ENCODE measurements around the gene BCL6B.

Gene BCL6B

GRCh38 chr17:7019839-7020519 is 2.9 kb upstream of the BCL6B start:
- Histone ChIP-seq H3K4me1 (ENCODE audit: insufficient read depth, low read length) (peaks cover 47% of the 10 kb centered on the region), H4K20me1 (ENCODE audit: insufficient read depth, low read length) (no peaks in the 10 kb centered on the region), H3K4me2 (ENCODE audit: insufficient read depth, low read length) (no peak overlapping the region), H3K27me3 (ENCODE audit: insufficient read depth, low read length, poor library complexity) (no peaks in the 10 kb centered on the region), H3K9ac (ENCODE audit: low read depth, low read length) (no peak overlapping the region), H3K27ac (ENCODE audit: low read length) (no peak overlapping the region), H2AFZ (ENCODE audit: low read depth, low read length) (no peak overlapping the region), H3K79me2 (ENCODE audit: insufficient read depth, low read length) (peaks cover 10% of the 10 kb centered on the region; the same call in 1 of the 2 replicates), H3K36me3 (ENCODE audit: insufficient read depth, low read length) (peaks cover 18% of the 10 kb centered on the region), H3K9me3 (ENCODE audit: insufficient read depth, low read length, severe bottlenecking) (no peaks in the 10 kb centered on the region), H3K4me3 (ENCODE audit: low read depth in 1 of 2, low read length in 2 of 2) (no peak overlapping the region)
- DNase-seq (no peak), ATAC-seq (ENCODE audit: insufficient read depth, low read depth) (no peak)
- no peak for TF ChIP-seq EZH2 (IDR thresholded peaks at IDR 0.05; ENCODE audit: borderline replicate concordance, low read depth, low read length, severe bottlenecking)
- TF ChIP-seq CTCF (IDR thresholded peaks at IDR 0.05; ENCODE audit: borderline replicate concordance, extremely low read depth, low read length, poor library complexity, severe bottlenecking) = no peak

GRCh38 chr17:7020894-7021664 is 1.8 kb upstream of the BCL6B start:
- no peaks in the 10 kb centered on the region for H3K9me3 ChIP-seq (ENCODE audit: insufficient read depth, low read length, severe bottlenecking)
- no peaks in the 10 kb centered on the region for H3K27me3 ChIP-seq (ENCODE audit: insufficient read depth, low read length, poor library complexity)
- H3K4me1 ChIP-seq (ENCODE audit: insufficient read depth, low read length) = peaks cover 36% of the 10 kb centered on the region
- peaks cover 8% of the 10 kb centered on the region; the same call in 1 of the 2 replicates for H3K79me2 ChIP-seq (ENCODE audit: insufficient read depth, low read length)
- TF ChIP-seq EZH2 (IDR thresholded peaks at IDR 0.05; ENCODE audit: borderline replicate concordance, low read depth, low read length, severe bottlenecking) (no peak), CTCF (IDR thresholded peaks at IDR 0.05; ENCODE audit: borderline replicate concordance, extremely low read depth, low read length, poor library complexity, severe bottlenecking) (no peak)
- no peak overlapping the region for H3K27ac ChIP-seq (ENCODE audit: low read length)
- 0 out of 2 replicates have a peak overlapping the region, but pooled peaks have one; percentile 73 for H2AFZ ChIP-seq (ENCODE audit: low read depth, low read length)
- H3K4me3 ChIP-seq (ENCODE audit: low read depth in 1 of 2, low read length in 2 of 2) = no peak overlapping the region
- peaks cover 18% of the 10 kb centered on the region for H3K36me3 ChIP-seq (ENCODE audit: insufficient read depth, low read length)
- H3K4me2 ChIP-seq (ENCODE audit: insufficient read depth, low read length) = no peak overlapping the region; the same call in 1 of the 2 replicates
- no peaks in the 10 kb centered on the region for H4K20me1 ChIP-seq (ENCODE audit: insufficient read depth, low read length)
- ATAC-seq (ENCODE audit: insufficient read depth, low read depth) (no peak), DNase-seq (no peak)
- peak overlapping the region; percentile 35 for H3K9ac ChIP-seq (ENCODE audit: low read depth, low read length)

GRCh38 chr17:7021993-7022778 is 664 bp upstream of the BCL6B start:
- Histone ChIP-seq H3K9me3 (ENCODE audit: insufficient read depth, low read length, severe bottlenecking) (no peaks in the 10 kb centered on the region), H3K36me3 (ENCODE audit: insufficient read depth, low read length) (peaks cover 9% of the 10 kb centered on the region), H3K4me3 (ENCODE audit: low read depth in 1 of 2, low read length in 2 of 2) (peak overlapping the region in 1 of 2 experiments; percentile 44; a peak in 1 of 4 replicates), H3K9ac (ENCODE audit: low read depth, low read length) (peak overlapping the region; percentile 35), H3K4me2 (ENCODE audit: insufficient read depth, low read length) (peak overlapping the region; percentile 61), H3K27me3 (ENCODE audit: insufficient read depth, low read length, poor library complexity) (no peaks in the 10 kb centered on the region), H3K79me2 (ENCODE audit: insufficient read depth, low read length) (no peaks in the 10 kb centered on the region), H3K27ac (ENCODE audit: low read length) (no peak overlapping the region), H4K20me1 (ENCODE audit: insufficient read depth, low read length) (no peaks in the 10 kb centered on the region), H3K4me1 (ENCODE audit: insufficient read depth, low read length) (peaks cover 25% of the 10 kb centered on the region), H2AFZ (ENCODE audit: low read depth, low read length) (peak overlapping the region; percentile 73)
- TF ChIP-seq CTCF (IDR thresholded peaks at IDR 0.05; ENCODE audit: borderline replicate concordance, extremely low read depth, low read length, poor library complexity, severe bottlenecking) (peak; percentile 94), EZH2 (IDR thresholded peaks at IDR 0.05; ENCODE audit: borderline replicate concordance, low read depth, low read length, severe bottlenecking) (no peak)
- peak; percentile 92 for ATAC-seq (ENCODE audit: insufficient read depth, low read depth)
- DNase-seq = peak; percentile 76

Measured in DND-41 (cell line).